Effector memory CD4-positive, alpha-beta T cell (primary cell): Measurements from ENCODE around the gene SOX6.

Source experiments
- DNase-seq, 3 donors: peaks; one replicate each; pipeline ENCODE4 v3.0.0-alpha.2; 2020
- H3K27ac ChIP-seq: 2 replicates; pipeline ENCODE4 v1.7.0; 2013; ENCODE audit warnings: mild to moderate bottlenecking, low read length, moderate library complexity; ENCODE audit not compliant: insufficient read depth, poor library complexity, severe bottlenecking
- H3K27me3 ChIP-seq: replicated peaks from 2 replicates; pipeline ENCODE4 v1.7.0; 2013; ENCODE audit warnings: mild to moderate bottlenecking, low read length; ENCODE audit not compliant: insufficient read depth, control insufficient read depth, poor library complexity, severe bottlenecking
- H3K36me3 ChIP-seq: 2 replicates; pipeline ENCODE4 v1.7.0; 2013; ENCODE audit warnings: mild to moderate bottlenecking, low read length, moderate library complexity; ENCODE audit not compliant: control insufficient read depth, insufficient read depth
- H3K4me1 ChIP-seq: 2 replicates; pipeline ENCODE4 v1.7.0; 2013; ENCODE audit warnings: low read length, mild to moderate bottlenecking; ENCODE audit not compliant: control insufficient read depth, insufficient read depth, poor library complexity, severe bottlenecking
- H3K4me3 ChIP-seq: 2 replicates; pipeline ENCODE4 v1.7.0; 2013; ENCODE audit warnings: low read length, low read depth, mild to moderate bottlenecking; ENCODE audit not compliant: insufficient read depth, poor library complexity, severe bottlenecking
- H3K9me3 ChIP-seq: 2 replicates; pipeline ENCODE4 v1.7.0; 2013; ENCODE audit warnings: mild to moderate bottlenecking, low read length, moderate library complexity; ENCODE audit not compliant: control insufficient read depth

SOX6 gene

GRCh38 chr11:16367252-16367651 lies 10.9 kb upstream of the SOX6 start:
- Histone ChIP-seq H3K4me3 (no peak overlapping the region), H3K36me3 (no peaks in the 10 kb centered on the region), H3K27ac (no peak overlapping the region), H3K27me3 (no peaks in the 10 kb centered on the region), H3K4me1 (no peaks in the 10 kb centered on the region), H3K9me3 (no peaks in the 10 kb centered on the region)
- DNase-seq: no peak

DNA sequence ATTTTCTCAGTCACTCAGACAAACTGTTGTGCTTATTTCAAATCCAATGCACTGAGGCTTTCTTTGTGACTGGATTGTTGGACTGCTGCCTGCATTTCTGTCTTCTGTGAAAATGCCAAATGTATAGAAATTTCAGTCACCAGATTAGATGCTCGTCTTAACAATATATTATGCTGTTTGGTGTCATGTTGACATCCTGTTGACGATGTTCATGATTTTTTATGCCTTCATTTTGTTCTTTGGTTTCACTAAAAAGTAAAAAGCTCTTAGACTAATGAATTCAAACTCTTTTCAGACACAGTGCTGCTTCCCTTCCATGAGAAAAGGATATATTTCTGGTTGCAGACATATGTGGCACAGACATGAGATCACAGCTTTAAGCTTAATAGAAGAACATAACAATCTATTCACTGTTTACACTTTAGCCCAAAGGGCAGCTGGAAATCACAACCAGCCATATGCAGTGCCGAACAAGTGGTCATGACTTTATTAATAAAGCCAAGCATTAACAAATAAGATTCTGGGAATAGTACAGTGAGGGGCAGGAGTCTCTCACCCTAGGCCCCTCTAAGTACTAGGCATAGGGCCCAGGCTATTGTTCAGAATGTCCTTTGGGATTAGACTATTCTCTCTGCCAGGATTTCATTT lies 9.4 kb upstream of the SOX6 start:
- Histone ChIP-seq H3K4me1 (no peaks in the 10 kb centered on the region), H3K36me3 (no peaks in the 10 kb centered on the region), H3K4me3 (no peak overlapping the region), H3K27ac (no peak overlapping the region), H3K27me3 (no peaks in the 10 kb centered on the region), H3K9me3 (no peaks in the 10 kb centered on the region)
- DNase-seq: no peak

DNA sequence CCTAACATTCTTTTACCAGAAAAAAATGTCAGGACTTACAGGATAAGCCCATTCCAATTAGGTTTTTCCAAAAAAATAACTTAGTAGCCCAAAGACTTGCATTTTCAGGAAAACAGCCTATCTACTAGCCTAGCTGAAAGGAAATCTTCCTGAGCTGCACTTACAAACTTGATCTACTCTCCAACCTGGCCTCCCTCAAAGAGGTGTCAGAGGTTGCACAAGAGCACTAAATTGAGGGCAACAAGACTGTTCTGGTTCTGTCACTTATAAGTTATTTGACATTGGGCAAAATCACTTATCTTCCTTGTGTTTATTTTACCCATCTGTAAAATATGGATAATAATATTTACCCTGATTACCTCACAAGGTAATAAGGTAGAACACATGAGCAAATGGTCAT lies 7.9 kb upstream of the SOX6 start:
- no peak overlapping the region for H3K4me3 ChIP-seq
- DNase-seq: no peak
- H3K36me3 ChIP-seq: no peaks in the 10 kb centered on the region
- H3K27ac ChIP-seq: no peak overlapping the region
- H3K9me3 ChIP-seq: no peaks in the 10 kb centered on the region
- no peaks in the 10 kb centered on the region for H3K4me1 ChIP-seq
- H3K27me3 ChIP-seq: no peaks in the 10 kb centered on the region

DNA sequence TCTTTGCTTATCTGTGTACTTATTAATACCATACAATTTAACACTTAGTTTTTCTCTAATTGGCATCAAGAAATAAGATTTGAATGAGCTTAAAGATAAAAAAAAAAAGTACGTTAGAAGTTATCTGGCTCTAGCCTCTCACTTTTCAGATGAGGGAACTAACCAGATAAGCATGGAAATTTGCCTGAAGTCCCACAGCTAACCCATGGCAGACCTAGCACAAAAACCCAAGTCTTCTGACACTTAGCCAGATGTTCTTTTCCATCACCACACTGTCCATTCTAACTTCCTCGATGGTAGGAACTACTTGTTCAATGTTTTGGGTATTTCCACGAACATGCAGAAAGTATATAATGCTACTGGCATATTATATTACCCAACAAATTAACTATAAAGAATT lies 7.4 kb upstream of the SOX6 start:
- H3K4me3 ChIP-seq: no peak overlapping the region
- no peaks in the 10 kb centered on the region for H3K9me3 ChIP-seq
- H3K27me3 ChIP-seq: no peaks in the 10 kb centered on the region
- H3K36me3 ChIP-seq: no peaks in the 10 kb centered on the region
- no peak overlapping the region for H3K27ac ChIP-seq
- DNase-seq: no peak
- H3K4me1 ChIP-seq: no peaks in the 10 kb centered on the region

DNA sequence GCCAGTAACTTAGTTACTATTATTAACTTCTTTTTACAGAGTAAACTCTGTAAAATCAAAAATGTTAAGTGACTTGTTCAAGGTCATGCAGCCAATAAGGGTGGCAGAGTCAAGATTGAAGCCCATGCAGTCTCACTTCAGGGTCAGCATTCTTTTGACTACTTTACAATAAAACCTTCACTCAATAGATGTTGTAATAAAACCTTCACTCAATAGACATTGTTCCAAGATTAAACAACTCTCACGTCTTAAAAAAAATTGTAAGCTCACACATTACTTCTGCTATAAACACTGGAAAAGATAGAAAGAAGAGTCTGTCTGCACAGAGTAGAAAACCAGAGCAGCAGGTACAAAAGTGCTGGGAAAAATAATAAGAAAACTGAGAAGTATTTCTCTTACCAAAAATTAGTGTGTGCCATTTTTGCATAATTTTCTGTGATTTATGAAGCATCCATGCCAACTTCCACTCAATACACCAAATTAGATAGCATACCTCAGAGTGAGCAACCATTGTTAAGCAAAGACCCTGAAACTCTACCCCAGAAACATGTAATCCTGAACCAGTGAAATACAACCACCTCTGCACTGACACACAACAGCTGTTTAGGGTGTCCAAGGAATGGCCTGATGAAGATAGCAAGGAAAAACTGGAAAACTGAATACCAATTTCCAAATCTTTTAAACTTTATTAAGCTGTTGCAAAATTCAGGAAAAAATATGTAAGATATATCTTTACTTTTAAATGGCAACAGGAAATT lies 4.9 kb upstream of the SOX6 start:
- no peaks in the 10 kb centered on the region for H3K4me1 ChIP-seq
- no peaks in the 10 kb centered on the region for H3K9me3 ChIP-seq

DNA sequence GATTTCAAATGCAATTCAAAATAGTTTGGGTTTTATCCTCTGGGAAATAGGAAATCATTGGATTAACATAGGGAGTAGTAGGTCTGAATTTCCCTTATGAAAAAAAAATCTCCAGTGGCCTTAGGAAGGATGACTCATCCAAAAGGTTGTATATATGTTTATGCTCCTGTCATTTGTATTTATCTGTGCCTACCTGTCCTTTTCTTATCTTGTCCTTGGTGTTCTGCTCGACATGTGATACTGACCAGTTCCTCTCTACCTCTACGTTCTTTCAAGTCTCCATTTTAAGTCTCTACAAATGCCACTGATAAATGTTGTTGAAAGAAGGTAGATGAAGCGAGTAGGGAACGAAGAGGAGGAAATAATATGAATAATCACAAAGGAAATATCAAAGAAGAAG lies 3.0 kb upstream of the SOX6 start:
- Histone ChIP-seq H3K4me3 (no peak overlapping the region), H3K27ac (no peak overlapping the region), H3K9me3 (no peaks in the 10 kb centered on the region), H3K4me1 (no peaks in the 10 kb centered on the region), H3K36me3 (no peaks in the 10 kb centered on the region), H3K27me3 (no peaks in the 10 kb centered on the region)
- DNase-seq: no peak

More for the DNA sequence above, 4.9 kb upstream of the SOX6 start:
- Histone ChIP-seq H3K27ac (no peak overlapping the region), H3K27me3 (no peaks in the 10 kb centered on the region), H3K36me3 (no peaks in the 10 kb centered on the region), H3K4me3 (no peak overlapping the region)
- DNase-seq: no peak

DNA sequence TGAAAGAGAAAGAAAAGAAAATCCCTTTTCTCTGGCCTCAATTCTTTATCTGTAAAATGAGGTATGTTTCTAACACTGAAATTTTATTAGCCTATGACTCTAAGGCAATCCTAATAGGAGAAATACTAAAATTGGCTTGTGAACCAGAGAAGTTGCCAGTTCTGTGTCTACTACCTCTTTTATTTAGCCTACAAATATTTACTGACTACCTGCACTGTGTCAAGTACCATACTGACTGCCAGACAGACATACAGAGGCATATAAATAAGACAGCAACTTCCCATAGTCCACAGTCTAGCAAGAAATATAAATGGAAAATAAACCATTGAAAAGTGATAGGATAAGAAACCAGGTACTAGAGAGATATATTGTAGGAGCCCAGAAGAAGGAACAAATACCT lies 2.4 kb upstream of the SOX6 start:
- Histone ChIP-seq H3K4me3 (no peak overlapping the region), H3K36me3 (no peaks in the 10 kb centered on the region), H3K4me1 (no peaks in the 10 kb centered on the region), H3K27ac (no peak overlapping the region), H3K9me3 (no peaks in the 10 kb centered on the region), H3K27me3 (no peaks in the 10 kb centered on the region)
- no peak for DNase-seq

DNA sequence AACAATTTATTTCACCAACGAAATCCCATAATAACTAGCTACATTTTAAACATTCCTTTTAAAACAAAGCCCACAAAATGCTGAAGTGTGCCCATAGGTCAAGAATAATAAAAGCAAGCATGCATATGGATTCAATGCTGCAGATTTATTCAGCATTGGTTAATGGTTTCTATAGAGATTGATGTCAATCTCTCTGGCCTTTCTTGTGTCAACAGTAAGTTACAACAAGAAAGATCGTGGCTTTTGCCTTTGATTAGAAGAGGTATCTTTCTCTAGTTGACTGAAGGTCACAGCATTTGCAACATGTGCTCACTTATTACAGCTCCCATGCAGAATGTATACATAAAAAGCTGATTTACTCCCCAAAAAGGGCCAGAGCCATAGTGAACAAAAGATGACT lies 1.4 kb upstream of the SOX6 start:
- Histone ChIP-seq H3K27me3 (no peaks in the 10 kb centered on the region), H3K4me3 (no peak overlapping the region), H3K9me3 (no peaks in the 10 kb centered on the region), H3K4me1 (no peaks in the 10 kb centered on the region), H3K27ac (no peak overlapping the region), H3K36me3 (no peaks in the 10 kb centered on the region)
- DNase-seq: no peak

- Histone ChIP-seq H3K27ac (no peak overlapping the region), H3K4me1 (no peaks in the 10 kb centered on the region), H3K27me3 (no peaks in the 10 kb centered on the region), H3K4me3 (no peak overlapping the region), H3K36me3 (no peaks in the 10 kb centered on the region), H3K9me3 (no peaks in the 10 kb centered on the region)
- no peak for DNase-seq
These were observed 531 bp upstream of the SOX6 start for GRCh38 chr11:16356761-16357393.

GRCh38 chr11:16352707-16353106 lies 3.6 kb downstream of the SOX6 start:
- Histone ChIP-seq H3K27me3 (no peaks in the 10 kb centered on the region), H3K4me3 (no peak overlapping the region), H3K4me1 (no peaks in the 10 kb centered on the region), H3K9me3 (no peaks in the 10 kb centered on the region), H3K27ac (no peak overlapping the region), H3K36me3 (no peaks in the 10 kb centered on the region)
- no peak for DNase-seq
